Panc1 (cell line): ENCODE data around the gene USP53. TPM values are rescaled to one million over a fixed set of nuclear protein-coding genes. Genes with fewer than 3 reads are reported as not detected.

Source experiments
- ATAC-seq: fragments of 200-7000 bp; cut with Tn5 transposase; 2 replicates; pipeline ENCODE4 v1.9.1; 2020; ENCODE audit warnings: mild to moderate bottlenecking, moderate library complexity
- BruUV-seq: library from RNA; stranded (reverse); fragments of 400-500 nt; replicated peaks from 2 replicates; lab custom pipeline; 2021; lab: Mats Ljungman, UMichigan
- CTCF ChIA-PET: fragments of 300-600 bp; sonication (Branson Sonifier 250); formaldehyde crosslinking; loops from one replicate; lab custom pipeline; 2022; ENCODE audit warnings: antibody characterized with exemption; lab: Charles Lee
- POLR2A ChIA-PET: fragments of 300-600 bp; sonication (Branson Sonifier 250); formaldehyde crosslinking; loops from one replicate; lab custom pipeline; 2022; ENCODE audit warnings: antibody characterized with exemption; lab: Charles Lee
- DNase-seq: peaks from one replicate; pipeline ENCODE4 v3.0.0-alpha.2; 2010; ENCODE audit warnings: low read depth, low spot score
- H3K27ac ChIP-seq: 2 replicates; pipeline ENCODE4 v1.5.1; 2011; ENCODE audit warnings: mild to moderate bottlenecking, low read length, inconsistent platforms
- H3K27me3 ChIP-seq: fragments of 200-500 bp; sonication (Bioruptor generic); 2 replicates; pipeline ENCODE4 v1.6.0; 2014; ENCODE audit warnings: low read length, inconsistent platforms; ENCODE audit not compliant: control insufficient read depth, insufficient read depth
- H3K36me3 ChIP-seq: fragments of 200-500 bp; sonication (Bioruptor generic); 2 replicates; pipeline ENCODE4 v1.5.1; 2014; ENCODE audit warnings: inconsistent platforms, mild to moderate bottlenecking, low read length, moderate library complexity; ENCODE audit not compliant: control insufficient read depth, insufficient read depth
- H3K4me1 ChIP-seq: 2 replicates; pipeline ENCODE4 v1.5.1; 2011; ENCODE audit warnings: inconsistent platforms, mild to moderate bottlenecking, low read length, moderate library complexity; ENCODE audit not compliant: control insufficient read depth, insufficient read depth
- H3K4me3 ChIP-seq, 2 experiments: 2 replicates each; pipeline ENCODE4 v1.5.1; 2011 to 2012; ENCODE audit warnings: low read depth in 2 of 2, low read length in 2 of 2, mild to moderate bottlenecking in 2 of 2, inconsistent platforms in 1 of 2, moderate library complexity in 1 of 2
- H3K9me3 ChIP-seq: fragments of 200-500 bp; sonication (Bioruptor generic); 2 replicates; pipeline ENCODE4 v1.5.1; 2014; ENCODE audit warnings: low read depth, mild to moderate bottlenecking, inconsistent platforms, low read length, moderate library complexity; ENCODE audit not compliant: control insufficient read depth, insufficient read depth
- POLR2AphosphoS5 ChIP-seq: IDR thresholded peaks from 2 replicates; pipeline ENCODE4 v1.6.1; 2012; ENCODE audit warnings: mild to moderate bottlenecking, low read depth, low read length, moderate library complexity
- SIN3A ChIP-seq: IDR thresholded peaks from 2 replicates; pipeline ENCODE4 v1.6.1; 2012; ENCODE audit warnings: low read depth, mild to moderate bottlenecking, low read length, moderate library complexity, borderline replicate concordance; ENCODE audit not compliant: insufficient read depth
- TCF7L2 ChIP-seq: IDR thresholded peaks from 2 replicates; pipeline ENCODE4 v1.6.1; 2011; ENCODE audit warnings: mild to moderate bottlenecking, low read depth, low read length, inconsistent platforms
- in situ Hi-C: cut with HindIII; loops from 2 replicates; pipeline ENCODE4 v1.10.0; 2016; ENCODE audit warnings: low sequenced_read_pairs, low pct_unique_long_range_greater_than_20kb
- intact Hi-C: fragments of 100-400 bp; cut with micrococcal nuclease; formaldehyde crosslinking; loops from one replicate; pipeline ENCODE4 v1.10.0; 2022; ENCODE audit not compliant: unreplicated experiment
- total RNA-seq: library from RNA; stranded (reverse); gene quantifications from one replicate; pipeline ENCODE4 v1.2.1, GENCODE V29; 2021; ENCODE audit not compliant: unreplicated experiment
- TF ChIP-seq, protein P1 (sequence below), 2 experiments: IDR thresholded peaks; 2 replicates each; pipeline ENCODE4 v1.6.1; 2011 to 2012; ENCODE audit warnings: low read depth in 2 of 2, control low read depth in 1 of 2, low read length in 1 of 2, mild to moderate bottlenecking in 1 of 2, moderate library complexity in 1 of 2; ENCODE audit not compliant: insufficient read depth in 1 of 2
- TF ChIP-seq, protein P2 (sequence below): fragments of 450-650 bp; IDR thresholded peaks from 2 replicates; pipeline ENCODE4 v1.5.1; 2017; ENCODE audit warnings: mild to moderate bottlenecking

The USP53 gene
- total RNA-seq, 1 experiment from 2014 or later, result 5.3 TPM

DNA sequence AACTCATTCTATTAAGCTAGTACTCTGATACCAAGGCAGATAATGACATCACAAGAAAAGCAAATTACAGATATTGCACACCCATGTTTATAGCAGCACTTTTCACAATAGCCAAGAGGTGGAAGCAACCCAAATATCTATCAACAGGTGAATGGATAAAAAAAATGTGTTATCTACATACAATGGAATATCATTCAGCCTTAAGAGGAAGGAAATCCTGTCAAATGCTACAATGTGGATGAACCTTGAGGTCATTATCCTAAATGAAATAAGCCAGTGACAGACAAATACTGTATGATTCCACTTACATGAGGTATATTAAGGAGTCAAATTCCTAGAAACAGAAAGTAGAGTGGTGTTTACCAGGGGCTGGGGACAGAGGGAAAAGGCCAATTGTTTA, 95.1 kb downstream of the USP53 start:
- DNase-seq, result no peak
- no peak overlapping the region for H3K4me3 ChIP-seq
- no peaks in the 10 kb centered on the region for H3K4me1 ChIP-seq
- no peaks in the 10 kb centered on the region for H3K9me3 ChIP-seq
- ATAC-seq, result no peak
- H3K27me3 ChIP-seq, result 0 out of 2 replicates have a peak, but pooled peaks cover 2% of the 10 kb centered on the region
- intact Hi-C loops (no loop called here), in situ Hi-C loops (no loop called here)
- no peaks in the 10 kb centered on the region for H3K36me3 ChIP-seq
- CTCF ChIA-PET, result no interaction called here
- TF ChIP-seq, protein P1, sequence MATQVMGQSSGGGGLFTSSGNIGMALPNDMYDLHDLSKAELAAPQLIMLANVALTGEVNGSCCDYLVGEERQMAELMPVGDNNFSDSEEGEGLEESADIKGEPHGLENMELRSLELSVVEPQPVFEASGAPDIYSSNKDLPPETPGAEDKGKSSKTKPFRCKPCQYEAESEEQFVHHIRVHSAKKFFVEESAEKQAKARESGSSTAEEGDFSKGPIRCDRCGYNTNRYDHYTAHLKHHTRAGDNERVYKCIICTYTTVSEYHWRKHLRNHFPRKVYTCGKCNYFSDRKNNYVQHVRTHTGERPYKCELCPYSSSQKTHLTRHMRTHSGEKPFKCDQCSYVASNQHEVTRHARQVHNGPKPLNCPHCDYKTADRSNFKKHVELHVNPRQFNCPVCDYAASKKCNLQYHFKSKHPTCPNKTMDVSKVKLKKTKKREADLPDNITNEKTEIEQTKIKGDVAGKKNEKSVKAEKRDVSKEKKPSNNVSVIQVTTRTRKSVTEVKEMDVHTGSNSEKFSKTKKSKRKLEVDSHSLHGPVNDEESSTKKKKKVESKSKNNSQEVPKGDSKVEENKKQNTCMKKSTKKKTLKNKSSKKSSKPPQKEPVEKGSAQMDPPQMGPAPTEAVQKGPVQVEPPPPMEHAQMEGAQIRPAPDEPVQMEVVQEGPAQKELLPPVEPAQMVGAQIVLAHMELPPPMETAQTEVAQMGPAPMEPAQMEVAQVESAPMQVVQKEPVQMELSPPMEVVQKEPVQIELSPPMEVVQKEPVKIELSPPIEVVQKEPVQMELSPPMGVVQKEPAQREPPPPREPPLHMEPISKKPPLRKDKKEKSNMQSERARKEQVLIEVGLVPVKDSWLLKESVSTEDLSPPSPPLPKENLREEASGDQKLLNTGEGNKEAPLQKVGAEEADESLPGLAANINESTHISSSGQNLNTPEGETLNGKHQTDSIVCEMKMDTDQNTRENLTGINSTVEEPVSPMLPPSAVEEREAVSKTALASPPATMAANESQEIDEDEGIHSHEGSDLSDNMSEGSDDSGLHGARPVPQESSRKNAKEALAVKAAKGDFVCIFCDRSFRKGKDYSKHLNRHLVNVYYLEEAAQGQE (IDR thresholded peaks at IDR 0.05; ENCODE audit: insufficient read depth in 1 of 2, low read depth in 2 of 2, low read length in 1 of 2), result no peak
- no peak for TF ChIP-seq POLR2AphosphoS5
- TF ChIP-seq TCF7L2, result no peak
- TF ChIP-seq, protein P2, sequence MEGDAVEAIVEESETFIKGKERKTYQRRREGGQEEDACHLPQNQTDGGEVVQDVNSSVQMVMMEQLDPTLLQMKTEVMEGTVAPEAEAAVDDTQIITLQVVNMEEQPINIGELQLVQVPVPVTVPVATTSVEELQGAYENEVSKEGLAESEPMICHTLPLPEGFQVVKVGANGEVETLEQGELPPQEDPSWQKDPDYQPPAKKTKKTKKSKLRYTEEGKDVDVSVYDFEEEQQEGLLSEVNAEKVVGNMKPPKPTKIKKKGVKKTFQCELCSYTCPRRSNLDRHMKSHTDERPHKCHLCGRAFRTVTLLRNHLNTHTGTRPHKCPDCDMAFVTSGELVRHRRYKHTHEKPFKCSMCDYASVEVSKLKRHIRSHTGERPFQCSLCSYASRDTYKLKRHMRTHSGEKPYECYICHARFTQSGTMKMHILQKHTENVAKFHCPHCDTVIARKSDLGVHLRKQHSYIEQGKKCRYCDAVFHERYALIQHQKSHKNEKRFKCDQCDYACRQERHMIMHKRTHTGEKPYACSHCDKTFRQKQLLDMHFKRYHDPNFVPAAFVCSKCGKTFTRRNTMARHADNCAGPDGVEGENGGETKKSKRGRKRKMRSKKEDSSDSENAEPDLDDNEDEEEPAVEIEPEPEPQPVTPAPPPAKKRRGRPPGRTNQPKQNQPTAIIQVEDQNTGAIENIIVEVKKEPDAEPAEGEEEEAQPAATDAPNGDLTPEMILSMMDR, result no peak
- no peak for TF ChIP-seq SIN3A
- no TSS peak for BruUV-seq
- H3K27ac ChIP-seq, result no peak overlapping the region
- POLR2A ChIA-PET, result no interaction called here

DNA sequence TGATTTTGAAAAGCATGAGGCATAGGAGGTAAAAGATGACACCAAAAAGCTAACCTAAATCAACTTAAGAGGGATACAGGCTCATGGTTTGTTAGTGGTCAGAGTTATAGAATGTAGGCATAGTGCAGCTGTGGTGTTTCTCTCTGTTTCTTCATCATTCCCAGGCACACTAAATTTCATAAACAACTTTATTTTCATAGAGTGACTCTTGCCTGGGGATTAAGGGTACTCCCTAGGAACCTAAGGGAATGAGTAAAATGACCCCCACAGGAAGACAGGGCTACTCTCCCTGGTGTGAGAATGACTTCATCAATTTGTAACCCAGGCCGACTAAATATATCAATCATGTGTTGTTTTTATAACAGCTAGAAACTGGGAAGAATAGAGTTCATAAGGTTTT, 98.3 kb downstream of the USP53 start:
- Histone ChIP-seq H3K4me1 (no peaks in the 10 kb centered on the region), H3K27ac (no peak overlapping the region), H3K4me3 (no peak overlapping the region), H3K36me3 (no peaks in the 10 kb centered on the region), H3K27me3 (peaks cover 2% of the 10 kb centered on the region; the same call in 1 of the 2 replicates), H3K9me3 (no peaks in the 10 kb centered on the region)
- in situ Hi-C loops, result no loop called here
- ATAC-seq, result no peak
- intact Hi-C loops, result loop anchor here (10.0 kb wide), 1 partner anchor 314 kb away; the partner anchor contains the start of gene PDE5A
- no peak for DNase-seq
- POLR2A ChIA-PET, result no interaction called here
- BruUV-seq, result no TSS peak
- TF ChIP-seq SIN3A (no peak), POLR2AphosphoS5 (no peak)
- TF ChIP-seq, protein P1 (IDR thresholded peaks at IDR 0.05; ENCODE audit: insufficient read depth in 1 of 2, low read depth in 2 of 2, low read length in 1 of 2), result no peak
- TF ChIP-seq, protein P2, result no peak
- CTCF ChIA-PET, result no interaction called here
